ENCODE data around the gene REPIN1. TPM values are rescaled to one million over a fixed set of nuclear protein-coding genes. Genes with fewer than 3 reads are reported as not detected.

REPIN1 gene
- total and polyA plus RNA-seq, 9 of the 15 experiments (the other 6 are each of a cell fraction or from before 2014, with no cell fraction given): 8.1 to 283 (median 94.3) TPM

GRCh38 chr7:150406312-150406566, 37.6 kb downstream of the REPIN1 start (continued):
- no peak for TF ChIP-seq TRIM25 (IDR thresholded peaks at IDR 0.05; ENCODE audit: borderline replicate concordance)
- TF ChIP-seq HSF4 (CRISPR knock-in tag; IDR thresholded peaks at IDR 0.05; ENCODE audit: borderline replicate concordance): no peak
- no peak for TF ChIP-seq HOMEZ (CRISPR knock-in tag; IDR thresholded peaks at IDR 0.05)
- TF ChIP-seq RBM39 (optimal IDR thresholded peaks at IDR 0.05; ENCODE audit: low read depth, low read length): no peak
- no peak for TF ChIP-seq SUPT5H (IDR thresholded peaks at IDR 0.05)
- no peak for TF ChIP-seq ZBTB8A (IDR thresholded peaks at IDR 0.05; ENCODE audit: partially characterized antibody)
- TF ChIP-seq MEF2A (IDR thresholded peaks at IDR 0.05; ENCODE audit: control insufficient read depth, low read depth, low read length): no peak
- no peak for TF ChIP-seq ZNF146 (CRISPR knock-in tag; IDR thresholded peaks at IDR 0.05; ENCODE audit: unreplicated experiment)
- peak; percentile 35; the same call in 1 of the 2 replicates for TF ChIP-seq ELF4 (CRISPR knock-in tag; IDR thresholded peaks at IDR 0.05)
- no peak for TF ChIP-seq CHD7 (IDR thresholded peaks at IDR 0.05; ENCODE audit: low read depth, low read length)
- TF ChIP-seq ZBTB7A (IDR thresholded peaks at IDR 0.05; ENCODE audit: borderline replicate concordance, control insufficient read depth, low read depth, low read length): no peak; the same call in 1 of the 2 replicates
- no peak for TF ChIP-seq CBX2 (IDR thresholded peaks at IDR 0.05; ENCODE audit: insufficient read depth, low read length, poor library complexity, severe bottlenecking)
- TF ChIP-seq ZNF165 (CRISPR knock-in tag; IDR thresholded peaks at IDR 0.05; ENCODE audit: borderline replicate concordance): no peak
- no peak for TF ChIP-seq ATF7 (IDR thresholded peaks at IDR 0.05)
- TF ChIP-seq NFYB (IDR thresholded peaks at IDR 0.05; ENCODE audit: extremely low read depth, insufficient read length): no peak

Data from K562 (cell line).